ENCODE results near the gene GPR171.
"Not testable (repeated sequence)": the region's sequence is repeated elsewhere in the genome, so short reads cannot be mapped to it uniquely, and the experiment has no call there.

The GPR171 gene

GRCh38 chr3:151171145-151171757 is 31.8 kb downstream of the GPR171 start:
- DNase-seq = no peak

- not testable (repeated sequence) for DNase-seq
Observed at GRCh38 chr3:151169948-151170679, 32.9 kb downstream of the GPR171 start.

- no peak for DNase-seq
Observed at GRCh38 chr3:151169262-151169947, 33.6 kb downstream of the GPR171 start.

GRCh38 chr3:151168269-151169094 is 34.5 kb downstream of the GPR171 start:
- no peak for DNase-seq

GRCh38 chr3:151166161-151166560 is 36.9 kb downstream of the GPR171 start:
- DNase-seq = no peak

DNA sequence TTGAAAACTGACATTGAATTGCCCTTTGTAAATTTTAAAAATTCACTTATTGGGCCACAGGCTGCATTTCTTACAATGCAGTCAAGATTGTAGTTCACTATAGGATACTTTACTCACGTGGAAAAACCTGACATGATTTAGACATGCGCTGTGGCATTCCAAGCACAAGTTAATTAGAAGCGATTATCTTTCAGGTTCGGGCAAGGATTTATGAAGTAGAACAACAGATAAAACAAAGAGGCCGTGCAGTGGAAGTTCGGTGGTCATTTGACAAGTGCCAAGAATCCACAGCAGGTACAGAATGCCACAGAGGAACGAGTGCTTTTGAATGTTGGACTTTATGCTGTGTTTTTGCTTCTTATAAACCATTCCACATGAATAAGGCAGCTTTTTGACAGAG is 37.8 kb downstream of the GPR171 start:
- DNase-seq = no peak

GRCh38 chr3:151159806-151160205 is 43.2 kb downstream of the GPR171 start:
- DNase-seq = no peak

- no peak for DNase-seq
Observed at GRCh38 chr3:151156618-151157216, 46.3 kb downstream of the GPR171 start.

GRCh38 chr3:151155409-151156128 is 47.4 kb downstream of the GPR171 start:
- DNase-seq = no peak

DNA sequence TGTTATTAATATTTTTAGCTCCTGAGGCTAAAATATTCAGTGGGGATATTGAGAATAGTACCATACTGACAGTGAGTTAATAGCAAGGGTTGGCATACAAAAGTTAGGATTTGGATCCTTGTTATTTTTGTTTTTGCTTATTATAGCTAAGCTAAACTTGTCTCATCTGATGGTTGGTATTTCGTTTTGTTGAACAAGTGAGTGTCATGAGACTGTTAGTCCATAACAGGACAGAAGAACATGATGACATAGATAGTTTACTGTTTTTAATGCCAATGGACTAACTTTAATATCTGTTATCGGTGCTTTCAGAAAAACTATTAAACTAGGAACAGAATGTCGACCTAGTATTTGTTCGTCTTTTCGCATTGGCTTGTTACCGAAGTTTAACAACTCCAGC is 48.5 kb downstream of the GPR171 start:
- no peak for DNase-seq

DNA sequence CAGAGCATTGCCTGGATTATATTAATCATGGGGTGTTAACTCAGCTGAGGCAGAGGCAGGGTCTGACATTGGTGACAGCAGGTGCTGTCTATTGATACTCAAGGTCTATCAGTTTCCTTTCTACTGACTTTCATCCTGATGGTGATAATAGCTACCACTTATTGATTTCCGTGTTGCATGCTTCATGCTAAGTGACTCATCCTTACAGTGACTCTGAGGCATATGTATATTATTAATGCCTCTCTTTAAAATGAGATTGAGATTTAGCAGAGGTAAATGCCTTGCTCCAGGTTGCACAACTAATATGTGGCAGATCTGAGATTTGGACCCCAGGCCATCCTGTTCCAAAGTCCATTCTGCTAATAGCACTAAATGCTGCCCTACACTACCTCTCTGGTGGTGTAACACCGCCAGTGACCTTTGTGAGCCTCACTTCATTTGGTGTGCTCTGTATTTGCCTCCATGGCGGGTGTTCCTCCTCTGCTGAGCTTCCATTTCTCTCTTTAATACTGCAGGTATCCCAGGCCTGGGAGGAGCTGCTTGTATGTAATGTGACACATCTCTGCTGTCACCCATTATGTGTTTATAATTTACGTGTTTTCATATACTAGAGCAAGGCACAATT is 50.4 kb downstream of the GPR171 start:
- no peak for DNase-seq

All from cortex of kidney (tissue), 1 donor.